NCI-H187 treated with DMSO at 0.1 percent for 48 hours (cell line): ENCODE data around the gene NOC2L.
"Not testable (repeated sequence)": the region's sequence is repeated elsewhere in the genome, so short reads cannot be mapped to it uniquely, and the experiment has no call there.

Source experiments
- DNase-seq: peaks from one replicate; lab custom pipeline; 2025; lab: John Stamatoyannopoulos, UW

The NOC2L gene

GRCh38 chr1:958823-959730, at the start of gene NOC2L:
TSS of gene NOC2L (minus strand) at chr1:959256. CDS start at chr1:959240, 16 bp downstream.
- peak; percentile 39 for DNase-seq

- DNase-seq = no peak
These were observed 47.5 kb upstream of the NOC2L start for GRCh38 chr1:1006305-1007159.

GRCh38 chr1:1005774-1006304, 46.8 kb upstream of the NOC2L start:
- no peak for DNase-seq

- no peak for DNase-seq
These were observed 46.0 kb upstream of the NOC2L start for GRCh38 chr1:1004780-1005697.

DNA sequence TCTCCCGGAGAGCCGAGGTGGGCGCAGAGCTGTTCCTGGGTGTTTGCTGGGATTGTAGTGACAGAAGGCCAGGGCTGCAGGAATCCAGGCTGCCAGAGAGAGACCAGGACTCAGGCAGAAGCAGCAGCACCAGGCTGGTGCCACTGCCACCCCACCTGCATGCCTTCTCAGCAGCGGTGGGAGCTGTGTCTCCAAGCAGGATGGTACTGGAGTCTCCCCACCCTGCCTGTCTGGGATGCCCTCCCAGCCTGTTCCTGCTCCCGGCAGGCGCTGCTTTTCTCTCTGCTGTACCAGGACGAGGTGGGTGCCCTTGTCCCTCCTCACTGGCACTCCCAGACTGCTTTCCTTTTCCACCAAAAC, 45.3 kb upstream of the NOC2L start:
- no peak for DNase-seq

- no peak for DNase-seq
These were observed 44.8 kb upstream of the NOC2L start for GRCh38 chr1:1003618-1004419.

DNA sequence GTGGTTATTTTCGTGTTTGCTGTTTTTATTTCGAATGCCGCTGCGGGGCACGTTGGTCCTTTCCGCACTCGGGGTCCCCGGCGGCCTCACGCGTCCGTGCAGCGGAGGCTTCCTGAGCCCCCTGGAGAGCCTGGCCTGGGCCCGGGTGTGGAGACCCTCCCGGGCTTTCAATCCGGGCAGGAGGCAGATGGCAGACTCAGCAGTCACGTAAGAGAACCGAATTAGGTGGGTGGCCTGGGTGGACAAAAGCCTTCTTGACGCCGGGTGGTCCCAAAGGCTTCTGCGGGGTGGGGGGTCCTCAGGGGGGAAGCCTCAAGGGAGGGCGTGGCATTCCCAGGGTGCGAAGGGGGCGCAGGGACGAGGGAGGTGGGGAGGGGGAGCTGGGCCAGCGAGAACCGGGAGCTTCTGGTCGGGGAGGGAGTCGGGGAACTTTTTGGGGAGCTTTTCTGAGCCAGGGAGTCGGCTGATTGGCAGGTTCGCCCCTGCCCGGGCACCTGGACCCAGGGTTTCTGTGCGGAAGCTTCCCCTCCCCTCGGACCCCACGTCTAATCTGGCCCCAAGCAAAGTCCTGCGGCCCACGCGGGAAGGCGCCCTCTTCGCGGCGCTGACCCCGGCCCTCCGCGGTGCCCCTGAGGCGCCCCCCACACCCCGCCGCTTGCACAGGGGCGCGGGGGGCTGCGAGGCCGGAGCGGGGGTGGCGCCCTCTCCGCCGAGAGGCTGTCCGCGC, 42.2 kb upstream of the NOC2L start:
- DNase-seq = no peak

DNA sequence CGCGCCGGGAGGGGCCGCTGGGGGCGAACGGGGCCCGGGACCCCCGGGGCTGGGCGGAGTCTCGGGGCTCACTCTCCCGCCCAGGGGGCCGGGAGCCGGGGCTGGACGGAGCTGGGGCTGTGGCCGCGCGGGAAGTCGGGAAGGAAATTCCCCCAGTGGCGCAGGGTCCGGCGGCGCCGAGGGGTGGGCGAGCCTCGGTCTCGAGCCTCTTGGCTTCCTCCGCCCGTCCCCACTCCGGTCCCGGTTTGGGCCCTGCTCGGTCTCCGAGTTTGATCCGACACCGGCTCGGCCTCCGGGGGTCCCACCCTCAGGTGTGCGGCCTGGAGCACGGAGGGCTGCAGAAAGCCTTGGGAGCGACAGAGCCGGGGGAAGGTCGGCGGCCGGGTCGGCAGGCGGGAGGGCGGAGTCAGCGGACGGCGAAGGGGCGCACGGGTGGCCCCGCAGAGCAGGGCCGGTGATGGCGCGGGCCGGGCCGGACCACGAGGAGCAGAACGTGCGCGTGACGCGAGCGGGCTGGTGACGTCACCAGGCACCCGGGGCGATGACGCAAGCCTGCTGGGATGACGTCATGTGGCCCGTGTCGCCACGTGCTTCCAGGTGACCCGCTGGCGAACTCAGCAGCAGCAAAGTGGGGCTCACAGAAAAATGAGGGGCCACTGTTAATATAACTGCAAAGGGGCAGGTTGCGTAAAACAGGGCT, 41.5 kb upstream of the NOC2L start:
- no peak for DNase-seq

DNA sequence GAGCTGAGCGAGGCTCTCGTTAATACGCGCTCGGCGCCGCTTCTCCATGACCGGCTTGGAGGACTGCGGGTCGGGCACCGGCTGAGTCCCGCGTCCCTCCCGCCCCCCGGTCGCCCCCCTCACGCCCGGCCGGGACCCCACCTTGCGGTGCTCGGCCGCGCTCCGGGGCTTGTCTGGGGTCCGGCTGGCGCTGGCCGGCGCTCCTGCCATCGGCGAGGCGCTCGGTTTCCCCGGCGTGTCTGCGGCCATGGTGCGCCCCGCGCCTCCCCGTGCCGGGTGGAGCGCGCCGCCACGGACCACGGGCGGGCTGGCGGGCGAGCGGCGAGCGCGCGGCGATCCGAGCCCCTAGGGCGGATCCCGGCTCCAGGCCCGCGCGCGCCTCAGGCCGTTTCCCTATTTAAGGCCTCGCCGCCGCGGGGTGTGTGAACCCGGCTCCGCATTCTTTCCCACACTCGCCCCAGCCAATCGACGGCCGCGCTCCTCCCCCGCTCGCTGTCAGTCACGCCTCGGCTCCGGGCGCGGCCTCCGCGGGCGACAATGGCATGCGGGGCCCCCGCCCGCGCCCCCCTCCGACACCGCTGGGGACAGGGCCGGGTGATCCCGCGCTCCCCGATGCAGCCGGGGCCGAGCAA, 40.8 kb upstream of the NOC2L start, which contains the start of gene HES4:
Gene HES4 (minus strand): TSS at position 373 of the 632 bp plus-strand sequence. CDS start 124 bp downstream, at position 249.
- no peak for DNase-seq

DNA sequence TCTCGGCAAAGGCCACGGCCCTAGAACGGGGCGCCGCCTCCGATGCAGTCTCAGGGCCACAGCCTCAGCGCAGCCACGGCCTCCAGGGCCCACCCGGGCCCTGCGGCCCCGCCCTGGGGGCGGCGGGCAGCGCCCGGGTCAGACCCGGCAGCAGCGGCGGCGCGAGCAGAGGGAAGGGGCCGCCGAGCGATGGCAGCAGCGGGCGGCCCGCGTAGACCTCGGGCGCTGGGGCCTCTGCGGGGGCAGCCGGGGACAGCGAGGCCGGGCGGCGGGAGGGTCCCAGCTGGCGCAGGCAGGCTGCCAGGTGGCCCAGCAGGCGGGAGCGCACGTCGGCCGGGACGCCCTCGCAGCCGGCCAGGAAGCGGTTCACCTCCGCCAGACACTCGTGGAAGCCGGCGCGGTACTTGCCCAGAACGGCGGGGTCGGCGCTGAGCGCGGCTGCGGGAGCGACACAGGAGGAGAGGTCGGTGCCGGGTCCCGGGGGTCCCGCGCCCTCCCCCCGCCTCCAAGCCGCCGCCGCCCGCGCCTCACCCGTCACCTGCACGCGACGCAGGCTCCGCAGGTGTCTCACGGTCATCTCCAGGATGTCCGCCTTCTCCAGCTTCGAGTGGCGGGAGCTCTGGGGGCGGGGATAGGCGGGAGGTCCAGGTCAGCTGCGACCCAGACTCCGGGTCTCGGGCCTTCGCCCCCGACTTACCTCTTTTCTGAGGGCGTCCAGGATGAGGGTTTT, 40.1 kb upstream of the NOC2L start:
- no peak for DNase-seq

DNA sequence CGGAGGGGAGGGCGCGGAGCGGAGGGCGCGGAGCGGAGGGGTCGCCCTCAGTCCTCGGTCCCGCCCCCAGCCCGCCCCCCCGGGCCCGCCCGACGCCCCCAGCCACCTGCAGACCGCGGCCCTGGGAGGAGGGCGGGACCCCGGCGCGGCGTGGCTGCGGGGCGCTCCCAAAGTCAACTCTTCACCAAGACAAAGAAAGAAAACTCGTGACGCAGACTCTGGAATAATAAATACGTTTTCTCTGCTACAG, 39.6 kb upstream of the NOC2L start:
- DNase-seq = no peak

DNA sequence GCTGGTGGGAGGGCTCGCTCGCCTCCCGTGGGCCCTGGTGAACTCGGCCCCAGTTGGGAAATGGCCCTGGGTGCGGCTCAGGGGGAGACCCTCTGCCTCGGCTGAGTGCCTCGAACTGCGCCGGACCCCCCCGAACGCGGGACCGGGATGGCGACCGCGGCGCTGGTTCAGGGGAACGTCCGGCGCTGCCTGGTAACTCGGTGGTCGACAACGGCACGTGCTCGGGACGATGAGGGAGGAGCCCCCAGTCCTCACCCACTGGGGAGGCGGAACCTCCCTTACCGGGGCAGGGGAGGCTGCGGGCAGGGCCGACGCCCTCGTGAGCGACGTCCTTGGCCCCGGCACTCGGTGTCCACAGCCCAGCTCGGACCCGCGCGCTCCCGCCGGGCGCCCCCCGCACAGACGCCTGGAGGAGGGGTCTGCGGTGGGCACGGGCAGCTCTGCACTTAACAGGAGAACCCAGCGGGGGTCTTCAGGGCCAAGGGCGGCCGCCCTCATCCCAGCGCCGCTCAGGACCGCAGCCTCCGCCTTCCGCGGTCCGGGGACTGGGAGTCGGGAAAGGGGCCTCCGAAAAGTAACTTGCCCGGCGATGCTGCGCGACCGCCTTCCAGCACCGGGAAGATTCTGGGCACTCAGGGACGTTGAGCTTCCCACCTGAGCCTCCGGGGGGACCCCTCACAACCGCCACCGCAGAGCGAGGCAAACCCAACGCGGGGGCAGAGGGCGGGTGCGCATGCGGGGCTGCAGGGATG, 39.1 kb upstream of the NOC2L start:
- no peak for DNase-seq

GRCh38 chr1:997713-997992, 38.6 kb upstream of the NOC2L start:
- DNase-seq = no peak

DNA sequence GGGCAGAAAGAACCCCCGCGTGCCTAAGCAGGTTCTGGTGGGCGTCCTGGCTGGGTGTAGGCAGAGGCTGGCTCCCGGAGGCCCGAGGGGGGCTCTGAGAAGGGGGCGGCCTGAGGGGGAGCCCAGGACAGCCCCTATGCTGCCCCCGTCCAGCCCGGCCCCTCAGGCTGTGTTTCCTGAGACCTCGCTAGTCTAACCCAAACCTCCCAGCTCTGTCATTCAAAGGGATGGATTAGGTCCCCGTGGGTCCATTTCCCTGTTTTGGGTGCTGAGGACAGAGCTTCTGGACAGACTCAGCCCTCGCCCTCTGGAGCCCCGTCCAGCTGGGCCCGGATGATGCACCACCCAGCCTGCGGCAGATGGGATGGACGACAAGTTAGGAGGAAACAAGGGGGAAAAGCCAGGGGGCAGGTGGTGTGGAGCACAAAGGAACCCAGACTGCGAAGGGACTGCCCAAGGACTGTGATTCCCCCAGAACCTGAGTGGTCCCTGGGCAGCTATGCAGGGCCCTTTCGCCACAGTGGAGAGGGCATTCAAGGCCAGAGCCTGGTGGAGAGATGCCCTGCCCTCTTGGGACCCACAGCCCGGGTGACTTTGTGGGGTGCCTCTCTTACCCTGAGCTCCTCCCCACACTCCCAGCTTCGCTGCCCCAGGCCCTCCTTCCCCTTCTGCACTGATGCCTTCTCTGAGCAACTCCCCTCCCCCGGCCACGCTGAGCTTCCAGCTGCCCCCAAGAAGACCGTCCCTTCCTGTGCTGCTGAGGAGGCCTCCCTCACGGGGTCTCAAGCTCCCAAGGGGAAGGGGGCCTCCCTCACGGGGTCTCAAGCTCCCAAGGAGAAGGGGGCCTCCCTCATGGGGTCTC, 38.0 kb upstream of the NOC2L start:
- DNase-seq = no peak

GRCh38 chr1:995665-996633, 36.9 kb upstream of the NOC2L start:
- no peak for DNase-seq

- not testable (repeated sequence) for DNase-seq
These were observed 35.5 kb upstream of the NOC2L start for GRCh38 chr1:994546-994945.
